Astrocyte (in vitro differentiated cells and primary cell): ENCODE data around the gene JAK3.

Experiments used
- CTCF ChIP-seq: IDR thresholded peaks from 2 replicates; pipeline ENCODE4 v1.5.1; 2011; ENCODE audit warnings: low read depth, mild to moderate bottlenecking, inconsistent platforms, low read length, moderate library complexity; ENCODE audit not compliant: insufficient read depth
- EZH2 ChIP-seq: IDR thresholded peaks from 2 replicates; pipeline ENCODE4 v1.6.1; 2012; ENCODE audit warnings: mild to moderate bottlenecking, low read length, inconsistent platforms; ENCODE audit not compliant: insufficient read depth

GRCh38 chr19:17821190-17821589, 26.6 kb downstream of the JAK3 start, which contains the start of gene INSL3:
- TF ChIP-seq CTCF (no peak), EZH2 (no peak)
